ENCODE results near the gene HDLBP. TPM values are rescaled to one million over a fixed set of nuclear protein-coding genes. Genes with fewer than 3 reads are reported as not detected.

Gene HDLBP
- total and polyA plus RNA-seq, 10 of the 15 experiments (the other 5 are each of a cell fraction or from before 2014, with no cell fraction given), result 19.5 to 383 (median 249) TPM

- TF ChIP-seq REST (IDR thresholded peaks at IDR 0.05; ENCODE audit: low read depth, low read length), result no peak
- no peak for TF ChIP-seq POU2F2 (IDR thresholded peaks at IDR 0.05; ENCODE audit: borderline replicate concordance, low read depth, low read length)
- TF ChIP-seq CUX1 (IDR thresholded peaks at IDR 0.05; ENCODE audit: insufficient replicate concordance, low read depth, low read length), result no peak
These were observed 107.8 kb downstream of the HDLBP start (continued) for GRCh38 chr2:241207641-241208040.

All from GM12878 (cell line).